Activated naive CD8-positive, alpha-beta T cell (primary cell): ENCODE measurements around the gene MDC1.
"Not testable (repeated sequence)": the region's sequence is repeated elsewhere in the genome, so short reads cannot be mapped to it uniquely, and the experiment has no call there.

Experiments used
- H3K27ac Mint-ChIP-seq: one replicate; pipeline ENCODE4 v1.8.0; 2021; ENCODE audit warnings: mixed read lengths
- H3K27me3 Mint-ChIP-seq: one replicate; pipeline ENCODE4 v1.8.0; 2021; ENCODE audit warnings: mixed read lengths
- H3K36me3 Mint-ChIP-seq: one replicate; pipeline ENCODE4 v1.8.0; 2021; ENCODE audit warnings: mixed read lengths
- H3K4me1 Mint-ChIP-seq: one replicate; pipeline ENCODE4 v1.8.0; 2021; ENCODE audit warnings: low read depth, mixed read lengths
- H3K4me3 Mint-ChIP-seq: one replicate; pipeline ENCODE4 v1.8.0; 2021; ENCODE audit warnings: mild to moderate bottlenecking, mixed read lengths
- H3K9me3 Mint-ChIP-seq: one replicate; pipeline ENCODE4 v1.8.0; 2021; ENCODE audit warnings: low read depth, mixed read lengths

The MDC1 gene

DNA sequence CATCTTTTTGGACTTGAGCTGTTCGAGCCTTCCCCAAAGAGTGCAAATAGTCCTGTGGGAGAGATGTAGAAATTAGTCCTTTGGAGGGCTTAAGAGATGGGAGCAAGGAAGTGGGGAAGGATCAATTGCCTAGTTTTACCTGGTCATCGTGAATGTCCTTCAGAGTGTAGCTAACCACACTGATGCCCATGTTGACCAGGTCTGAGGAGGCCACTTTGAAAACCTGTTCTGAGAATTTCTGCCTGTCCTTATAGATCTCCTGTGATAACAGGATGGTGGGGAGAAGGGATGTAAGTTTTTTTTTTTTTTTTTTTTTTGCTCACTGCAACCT is 23.4 kb upstream of the MDC1 start:
- Mint-ChIP-seq H3K4me1 (peaks cover 73% of the 10 kb centered on the region), H3K27me3 (no peaks in the 10 kb centered on the region), H3K9me3 (no peaks in the 10 kb centered on the region), H3K36me3 (peaks cover 21% of the 10 kb centered on the region), H3K4me3 (peak overlapping the region; percentile 93), H3K27ac (peak overlapping the region; percentile 89)

DNA sequence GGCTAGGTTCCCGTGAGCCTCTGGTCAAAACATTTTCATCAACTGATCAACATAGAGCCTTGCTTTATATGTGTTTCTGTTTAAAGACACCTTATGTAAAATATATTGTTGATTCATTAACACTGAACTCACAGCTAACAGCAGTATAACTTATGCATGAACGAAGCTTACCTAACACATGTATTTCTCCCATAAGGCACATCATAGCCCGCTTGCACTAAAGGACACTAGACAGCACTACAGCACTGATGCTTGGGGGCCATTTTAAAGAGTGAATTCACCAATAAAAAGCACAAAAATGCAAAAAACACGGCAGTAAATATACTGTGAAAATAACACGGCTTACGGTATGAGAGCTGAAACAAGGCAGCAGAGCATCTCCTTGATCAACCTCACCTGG is 21.5 kb upstream of the MDC1 start:
- Mint-ChIP-seq H3K27me3 (no peaks in the 10 kb centered on the region), H3K9me3 (no peaks in the 10 kb centered on the region), H3K4me1 (peaks cover 73% of the 10 kb centered on the region), H3K27ac (no peak overlapping the region), H3K36me3 (peaks cover 21% of the 10 kb centered on the region), H3K4me3 (peak overlapping the region; percentile 63)

DNA sequence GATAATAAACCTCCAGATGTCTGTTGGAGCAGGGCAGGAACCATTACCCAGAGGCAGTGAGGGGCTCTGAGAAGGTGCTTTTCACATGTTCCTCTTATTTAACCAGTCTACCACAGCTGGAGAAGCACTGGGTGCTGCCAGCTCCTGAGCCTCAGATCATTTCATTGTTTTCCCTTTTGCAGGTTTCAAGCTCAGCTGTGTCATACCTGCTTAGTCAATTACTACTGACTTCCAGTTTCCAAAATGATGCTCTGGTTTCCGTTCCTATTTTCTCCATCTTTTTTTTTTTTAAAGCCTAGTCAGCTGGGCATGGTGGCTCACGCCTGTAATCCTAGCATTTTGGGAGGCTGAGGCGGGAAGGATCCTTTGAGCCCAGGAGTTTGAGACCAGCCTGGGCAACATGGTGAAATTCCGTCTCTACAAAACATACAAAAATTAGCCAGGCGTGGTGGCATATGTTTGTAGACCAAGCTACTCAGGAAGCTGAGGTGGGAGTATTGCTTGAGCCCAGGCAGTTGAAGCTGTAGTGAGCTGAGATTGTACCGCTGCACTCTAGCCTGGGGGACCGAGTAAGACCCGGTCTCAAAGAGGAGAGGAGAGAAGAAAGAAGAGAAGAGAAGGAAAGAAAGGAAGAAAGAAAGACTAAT is 18.7 kb upstream of the MDC1 start:
- Mint-ChIP-seq H3K36me3 (peaks cover 17% of the 10 kb centered on the region), H3K9me3 (no peaks in the 10 kb centered on the region), H3K4me1 (peaks cover 71% of the 10 kb centered on the region), H3K27ac (peak overlapping the region; percentile 97), H3K27me3 (no peaks in the 10 kb centered on the region), H3K4me3 (peak overlapping the region; percentile 83)

GRCh38 chr6:30732237-30732943 is 15.3 kb upstream of the MDC1 start:
- Mint-ChIP-seq H3K27me3 (no peaks in the 10 kb centered on the region), H3K27ac (peak overlapping the region; percentile 50), H3K4me1 (peaks cover 53% of the 10 kb centered on the region), H3K9me3 (no peaks in the 10 kb centered on the region), H3K36me3 (peaks cover 12% of the 10 kb centered on the region), H3K4me3 (no peak overlapping the region)

DNA sequence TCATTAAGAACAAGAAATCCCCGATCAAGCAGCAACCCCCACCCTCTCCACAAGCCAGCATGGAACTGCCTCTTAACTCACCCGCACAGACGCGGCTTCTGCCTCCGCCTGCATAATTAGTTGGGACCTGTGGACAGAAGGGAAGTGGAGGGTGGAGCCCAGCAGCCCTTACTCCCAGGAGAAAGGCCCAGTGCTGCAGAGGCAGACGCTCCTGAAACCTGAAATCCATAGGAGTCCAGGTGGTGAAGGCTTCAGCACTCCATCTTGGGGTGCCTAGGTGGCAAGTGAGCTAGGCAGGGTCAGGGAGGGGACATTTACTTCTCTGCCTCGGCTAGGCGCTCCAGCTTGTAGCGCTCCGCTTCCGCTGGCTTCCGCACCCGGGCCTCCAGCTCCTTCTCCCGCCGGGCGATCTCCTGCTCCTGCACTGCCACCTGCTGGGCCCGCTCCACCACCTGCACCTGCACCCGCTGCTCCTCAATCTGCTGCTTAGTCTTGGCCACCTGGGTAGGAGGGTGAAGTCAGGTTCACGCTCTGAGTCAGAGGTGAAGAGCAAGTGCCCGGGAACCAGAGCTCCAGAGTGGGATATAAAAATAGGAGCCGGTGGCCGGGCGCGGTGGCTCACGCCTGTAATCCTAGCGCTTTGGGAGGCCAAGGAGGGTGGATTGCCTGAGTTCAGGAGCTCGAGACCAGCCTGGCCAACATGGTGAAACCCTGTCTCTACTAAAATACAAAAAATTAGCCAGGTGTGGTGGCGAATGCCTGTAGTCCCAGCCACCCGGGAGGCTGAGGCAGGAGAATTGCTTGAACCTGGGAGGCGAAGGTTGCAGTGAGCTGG is 13.7 kb upstream of the MDC1 start:
- Mint-ChIP-seq H3K36me3 (peaks cover 5% of the 10 kb centered on the region), H3K27me3 (no peaks in the 10 kb centered on the region), H3K4me3 (peak overlapping the region; percentile 56), H3K9me3 (no peaks in the 10 kb centered on the region), H3K27ac (peak overlapping the region; percentile 46), H3K4me1 (peaks cover 42% of the 10 kb centered on the region)

DNA sequence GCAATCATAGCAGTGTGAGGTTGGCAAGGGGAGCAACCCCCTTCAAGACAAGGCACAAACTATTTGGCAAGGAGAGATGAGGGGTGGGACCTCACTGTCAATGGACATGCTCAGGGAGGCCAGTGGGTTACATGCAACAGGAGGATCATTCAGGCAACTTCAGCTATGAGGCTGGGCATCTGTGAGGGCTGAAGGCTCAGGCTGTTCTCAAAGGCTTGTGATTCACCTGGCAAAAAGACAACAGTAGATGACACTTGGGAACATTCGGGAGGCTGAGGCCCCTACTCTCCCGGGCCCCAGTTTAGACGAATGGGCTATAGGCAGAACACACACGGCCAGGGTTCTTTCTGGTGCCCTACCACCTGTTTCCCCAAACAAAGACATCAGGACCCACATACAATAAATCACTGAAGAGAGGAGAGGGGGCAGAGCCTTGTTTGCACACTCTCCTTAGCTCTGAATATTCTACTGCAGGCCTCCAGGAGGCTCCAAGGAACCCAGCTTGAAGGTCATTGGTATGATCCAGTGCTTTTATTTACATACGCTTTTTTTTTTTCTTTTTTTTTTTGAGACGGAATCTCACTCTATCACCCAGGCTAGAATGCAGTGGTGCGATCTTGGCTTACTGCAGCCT is 11.0 kb upstream of the MDC1 start:
- Mint-ChIP-seq H3K27me3 (no peaks in the 10 kb centered on the region), H3K4me1 (peaks cover 51% of the 10 kb centered on the region), H3K27ac (peak overlapping the region; percentile 78), H3K9me3 (no peaks in the 10 kb centered on the region), H3K4me3 (no peak overlapping the region), H3K36me3 (peaks cover 5% of the 10 kb centered on the region)

DNA sequence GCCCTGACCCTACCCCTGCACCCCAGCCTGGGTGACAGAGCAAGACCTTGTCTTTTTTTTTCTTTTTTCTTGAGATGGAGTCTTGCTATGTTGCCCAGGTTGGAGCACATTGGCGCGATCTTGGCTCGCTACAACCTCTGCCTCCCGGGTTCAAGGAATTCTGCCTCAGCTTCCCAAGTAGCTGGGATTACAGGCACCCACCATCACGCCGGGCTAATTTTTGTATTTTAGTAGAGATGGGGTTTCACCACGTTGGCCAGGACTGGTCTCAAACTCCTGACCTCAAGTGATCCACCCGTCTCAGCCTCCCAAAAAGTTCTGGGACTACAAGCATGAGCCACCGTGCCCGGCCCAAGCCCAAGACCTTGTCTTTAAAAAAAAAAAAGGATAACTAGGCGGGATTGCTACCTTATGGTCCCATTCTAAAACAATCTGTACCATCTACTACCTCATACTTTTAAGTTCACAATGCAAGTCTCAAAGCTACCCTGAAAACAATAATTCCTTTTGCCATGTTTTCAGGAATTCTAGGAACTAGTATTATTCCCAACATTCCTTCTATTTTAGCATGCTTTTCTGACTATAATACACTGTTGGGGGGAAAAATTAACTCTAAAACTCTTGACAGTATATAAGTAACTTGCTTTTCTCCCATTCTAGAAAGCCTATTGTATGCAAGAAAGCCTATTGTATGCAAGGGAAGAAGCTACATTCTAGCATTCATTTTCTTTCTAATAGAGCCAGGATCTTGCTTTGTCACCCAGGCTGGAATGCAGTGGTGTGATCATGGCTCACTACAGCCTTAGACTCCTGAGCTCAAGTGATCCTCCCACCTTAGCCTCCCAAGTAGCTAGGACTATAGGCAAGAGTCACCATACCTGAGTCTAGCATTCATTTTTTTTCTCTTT is 9.7 kb upstream of the MDC1 start:
- Mint-ChIP-seq H3K27me3 (no peaks in the 10 kb centered on the region), H3K36me3 (peaks cover 10% of the 10 kb centered on the region), H3K9me3 (no peaks in the 10 kb centered on the region), H3K4me1 (peaks cover 51% of the 10 kb centered on the region), H3K27ac (peak overlapping the region; percentile 78), H3K4me3 (no peak overlapping the region)

GRCh38 chr6:30725713-30726505 is 8.8 kb upstream of the MDC1 start:
- Mint-ChIP-seq H3K4me1 (peaks cover 46% of the 10 kb centered on the region), H3K27me3 (no peaks in the 10 kb centered on the region), H3K36me3 (peaks cover 10% of the 10 kb centered on the region), H3K27ac (peak overlapping the region; percentile 78), H3K4me3 (no peak overlapping the region), H3K9me3 (no peaks in the 10 kb centered on the region)

- peaks cover 38% of the 10 kb centered on the region for H3K4me1 Mint-ChIP-seq
- peaks cover 10% of the 10 kb centered on the region for H3K36me3 Mint-ChIP-seq
- H3K9me3 Mint-ChIP-seq, result no peaks in the 10 kb centered on the region
- peak overlapping the region; percentile 72 for H3K27ac Mint-ChIP-seq
- no peaks in the 10 kb centered on the region for H3K27me3 Mint-ChIP-seq
- H3K4me3 Mint-ChIP-seq, result peak overlapping the region; percentile 99
These were observed 8.0 kb upstream of the MDC1 start for GRCh38 chr6:30724906-30725667.

GRCh38 chr6:30723843-30724741 is 7.0 kb upstream of the MDC1 start:
- H3K4me1 Mint-ChIP-seq, result peaks cover 45% of the 10 kb centered on the region
- H3K27ac Mint-ChIP-seq, result peak overlapping the region; percentile 99

GRCh38 chr6:30723159-30723842 is 6.2 kb upstream of the MDC1 start:
- H3K27me3 Mint-ChIP-seq, H3K9me3 Mint-ChIP-seq: not testable (repeated sequence)
- Mint-ChIP-seq H3K36me3 (peaks cover 10% of the 10 kb centered on the region), H3K4me3 (peak overlapping the region; percentile 99), H3K27ac (peak overlapping the region; percentile 99), H3K4me1 (peaks cover 51% of the 10 kb centered on the region)

More at GRCh38 chr6:30723843-30724741, 7.0 kb upstream of the MDC1 start:
- H3K27me3 Mint-ChIP-seq, H3K9me3 Mint-ChIP-seq: not testable (repeated sequence)
- Mint-ChIP-seq H3K4me3 (peak overlapping the region; percentile 99), H3K36me3 (peaks cover 10% of the 10 kb centered on the region)
